BE2C (cell line): ENCODE data around the gene GPR107.

Experiments used
- DNase-seq: peaks from one replicate; pipeline ENCODE4 v3.0.0-alpha.2; 2020
- H3K27me3 ChIP-seq: fragments of 250-450 bp; sonication (Bioruptor Pico); 2 replicates; pipeline ENCODE4 v1.5.1; 2020; ENCODE audit warnings: mild to moderate bottlenecking
- H3K36me3 ChIP-seq: fragments of 250-450 bp; sonication (Bioruptor Pico); 2 replicates; pipeline ENCODE4 v1.5.1; 2020; ENCODE audit warnings: mild to moderate bottlenecking
- H3K4me1 ChIP-seq: fragments of 250-450 bp; sonication (Bioruptor Pico); 2 replicates; pipeline ENCODE4 v1.5.1; 2020
- H3K4me3 ChIP-seq: 2 replicates; pipeline ENCODE4 v1.5.1; 2011; ENCODE audit warnings: low read depth, low read length
- H3K9me3 ChIP-seq: fragments of 250-450 bp; sonication (Bioruptor Pico); 2 replicates; pipeline ENCODE4 v1.5.1; 2020
- TF ChIP-seq, protein P1 (sequence below): IDR thresholded peaks from 2 replicates; pipeline ENCODE4 v1.5.1; 2012; ENCODE audit warnings: mild to moderate bottlenecking, low read depth, low read length

GPR107 gene

DNA sequence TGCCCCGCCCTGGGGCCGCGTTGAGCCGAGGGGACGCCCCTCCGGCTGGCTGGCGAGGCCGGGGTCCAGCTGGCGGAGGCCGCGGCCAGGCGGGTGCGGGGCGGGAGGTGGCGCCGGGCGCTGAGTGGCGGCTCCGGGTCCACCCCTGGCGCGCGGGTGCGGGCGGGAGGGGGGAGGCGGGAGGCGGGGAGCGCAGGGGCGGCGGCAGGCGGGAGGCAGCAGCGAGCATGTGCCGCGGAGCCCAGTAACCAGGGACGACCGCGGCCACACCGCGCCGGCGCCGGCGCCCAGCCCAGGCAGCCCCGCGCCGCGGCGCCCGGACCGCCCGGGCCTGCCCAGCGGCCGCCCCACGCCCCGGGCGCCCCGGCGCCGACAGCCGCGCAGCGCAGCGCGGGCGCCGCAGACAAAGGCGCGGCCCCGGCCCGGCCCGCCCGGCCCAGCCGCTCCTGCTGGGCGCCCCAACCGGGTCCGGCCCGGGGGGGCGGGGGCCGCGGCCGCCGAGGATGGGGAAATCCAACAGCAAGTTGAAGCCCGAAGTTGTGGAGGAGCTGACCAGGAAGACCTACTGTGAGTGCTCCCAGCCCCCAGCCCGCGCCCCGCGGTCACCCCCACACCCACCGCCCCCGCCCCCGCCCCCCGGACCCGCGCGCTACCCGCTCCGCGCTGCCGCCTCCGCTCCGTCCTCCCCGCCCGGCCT, 118.6 kb downstream of the GPR107 start, which contains the start of gene NCS1:
Gene NCS1, plus strand, starts transcription at position 244 of the 697 bp plus-strand sequence. Its CDS starts 260 bp downstream, at position 504.
- H3K27me3 ChIP-seq, result no peaks in the 10 kb centered on the region
- H3K9me3 ChIP-seq, result no peaks in the 10 kb centered on the region; the same call in 1 of the 2 replicates
- DNase-seq, result peak; percentile 90
- H3K4me1 ChIP-seq, result peaks cover 9% of the 10 kb centered on the region
- TF ChIP-seq, protein P1, sequence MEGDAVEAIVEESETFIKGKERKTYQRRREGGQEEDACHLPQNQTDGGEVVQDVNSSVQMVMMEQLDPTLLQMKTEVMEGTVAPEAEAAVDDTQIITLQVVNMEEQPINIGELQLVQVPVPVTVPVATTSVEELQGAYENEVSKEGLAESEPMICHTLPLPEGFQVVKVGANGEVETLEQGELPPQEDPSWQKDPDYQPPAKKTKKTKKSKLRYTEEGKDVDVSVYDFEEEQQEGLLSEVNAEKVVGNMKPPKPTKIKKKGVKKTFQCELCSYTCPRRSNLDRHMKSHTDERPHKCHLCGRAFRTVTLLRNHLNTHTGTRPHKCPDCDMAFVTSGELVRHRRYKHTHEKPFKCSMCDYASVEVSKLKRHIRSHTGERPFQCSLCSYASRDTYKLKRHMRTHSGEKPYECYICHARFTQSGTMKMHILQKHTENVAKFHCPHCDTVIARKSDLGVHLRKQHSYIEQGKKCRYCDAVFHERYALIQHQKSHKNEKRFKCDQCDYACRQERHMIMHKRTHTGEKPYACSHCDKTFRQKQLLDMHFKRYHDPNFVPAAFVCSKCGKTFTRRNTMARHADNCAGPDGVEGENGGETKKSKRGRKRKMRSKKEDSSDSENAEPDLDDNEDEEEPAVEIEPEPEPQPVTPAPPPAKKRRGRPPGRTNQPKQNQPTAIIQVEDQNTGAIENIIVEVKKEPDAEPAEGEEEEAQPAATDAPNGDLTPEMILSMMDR, result no peak
- H3K4me3 ChIP-seq, result peak within 1 kb of the TSS; percentile 89
- peaks cover 33% of the 10 kb centered on the region for H3K36me3 ChIP-seq

DNA sequence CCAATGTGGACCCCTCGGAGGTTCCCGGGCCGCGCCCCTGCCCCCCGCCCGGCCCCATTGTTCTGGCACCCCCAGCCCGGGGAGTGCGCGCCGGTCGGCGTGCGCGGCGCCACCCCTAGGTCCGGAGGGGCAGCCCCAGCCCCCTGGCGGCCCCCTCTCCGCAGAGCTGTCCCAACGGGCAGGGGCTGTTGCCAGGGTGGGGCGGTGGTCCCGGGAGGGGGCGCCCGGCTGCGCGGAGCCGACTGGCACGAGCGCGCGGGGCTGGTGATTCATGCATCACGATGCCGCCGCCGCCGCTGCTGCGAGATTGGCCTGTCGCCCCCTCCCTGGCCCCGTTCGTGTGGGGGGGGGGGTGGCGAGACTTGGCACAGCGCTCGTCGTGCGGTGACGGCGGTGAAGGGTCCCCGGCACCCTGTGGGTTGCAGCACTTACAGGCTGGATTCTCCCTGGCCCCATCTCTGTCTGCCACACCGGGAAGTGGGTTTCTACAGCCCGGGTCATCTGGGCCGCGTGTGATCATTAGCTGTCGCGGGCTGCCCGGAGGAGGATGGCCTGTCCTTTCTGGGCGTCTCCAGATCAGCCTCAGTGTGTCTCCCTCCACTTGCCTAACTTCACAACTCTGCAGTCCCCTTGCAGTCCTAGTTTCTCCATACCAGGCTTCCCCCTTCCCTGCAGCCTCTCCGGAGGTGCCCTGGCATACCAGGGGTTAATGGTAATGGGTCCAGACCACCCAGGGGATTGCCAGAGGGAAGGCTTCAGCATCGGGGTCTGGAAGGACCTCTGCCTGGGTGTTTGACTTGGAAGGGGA, 119.4 kb downstream of the GPR107 start:
- H3K9me3 ChIP-seq, result no peaks in the 10 kb centered on the region; the same call in 1 of the 2 replicates
- peaks cover 38% of the 10 kb centered on the region for H3K36me3 ChIP-seq
- TF ChIP-seq, protein P1, result no peak
- peaks cover 9% of the 10 kb centered on the region for H3K4me1 ChIP-seq
- H3K4me3 ChIP-seq, result peak overlapping the region; percentile 89
- no peaks in the 10 kb centered on the region for H3K27me3 ChIP-seq
- peak; percentile 66 for DNase-seq

DNA sequence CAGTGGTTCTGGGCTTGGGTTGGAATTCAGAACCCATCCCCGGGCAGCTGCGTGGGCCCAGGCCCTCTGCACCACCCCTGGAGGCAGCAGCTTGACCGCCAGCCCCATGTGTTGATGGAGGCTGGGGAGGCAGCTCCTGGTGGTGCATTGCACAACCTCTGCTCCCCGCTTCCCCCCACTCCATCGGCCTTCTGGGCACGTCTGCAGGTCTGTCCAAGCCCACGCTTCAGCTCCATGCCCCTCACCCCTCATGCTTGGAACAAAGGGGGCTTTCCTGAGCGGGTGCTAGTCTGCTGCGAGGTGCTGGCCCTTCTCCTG, 119.9 kb downstream of the GPR107 start:
- no peaks in the 10 kb centered on the region for H3K27me3 ChIP-seq
- no peaks in the 10 kb centered on the region; the same call in 1 of the 2 replicates for H3K9me3 ChIP-seq

DNA sequence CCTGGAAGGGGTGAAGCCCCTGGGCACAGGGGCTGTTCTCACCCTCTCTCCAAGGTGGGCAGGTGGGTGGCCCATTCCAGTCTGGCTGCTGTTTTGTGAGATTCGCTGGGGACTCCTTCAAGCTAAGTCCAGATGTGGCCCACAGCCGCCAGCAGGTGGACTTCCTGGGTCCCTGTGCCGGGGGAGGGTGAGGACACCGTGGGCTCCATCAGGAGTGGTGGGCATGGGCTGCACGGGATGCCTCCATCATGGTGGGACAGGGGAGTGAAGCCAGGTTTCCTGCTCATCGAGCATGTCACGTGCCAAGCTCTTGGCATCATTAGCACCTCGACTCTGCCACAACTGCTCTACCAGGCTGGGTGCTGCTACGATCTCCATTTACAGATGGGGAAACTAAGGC, 120.3 kb downstream of the GPR107 start:
- H3K27me3 ChIP-seq, result no peaks in the 10 kb centered on the region
- peak overlapping the region; percentile 89 for H3K4me3 ChIP-seq
- peaks cover 9% of the 10 kb centered on the region for H3K4me1 ChIP-seq

More for the DNA sequence above, 119.9 kb downstream of the GPR107 start:
- TF ChIP-seq, protein P1, result no peak
- Histone ChIP-seq H3K4me1 (peaks cover 9% of the 10 kb centered on the region), H3K36me3 (peaks cover 38% of the 10 kb centered on the region), H3K4me3 (peak overlapping the region; percentile 89)
- no peak for DNase-seq

DNA sequence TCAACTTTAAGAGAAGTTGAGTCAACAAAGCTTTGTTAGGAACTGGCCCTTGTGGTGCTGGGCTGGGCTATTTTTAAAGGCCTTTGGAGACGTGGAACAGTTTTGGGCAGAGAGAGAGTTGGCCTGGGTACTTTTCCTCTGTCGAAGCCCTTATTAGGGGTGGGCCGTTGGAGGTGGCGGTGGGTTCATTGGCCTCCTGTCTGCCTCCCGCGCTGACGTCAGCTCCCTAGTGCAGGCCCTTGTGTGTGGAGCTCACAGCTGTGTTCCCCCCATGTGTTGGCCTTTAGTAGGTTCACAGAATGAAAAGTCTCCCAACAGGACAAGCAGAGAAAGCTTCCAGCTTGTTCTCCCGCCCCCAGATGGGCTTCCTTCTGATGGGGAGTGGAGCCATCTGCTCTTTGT, 121.2 kb downstream of the GPR107 start:
- no peak for DNase-seq
- H3K36me3 ChIP-seq, result peaks cover 41% of the 10 kb centered on the region
- TF ChIP-seq, protein P1, result no peak
- H3K9me3 ChIP-seq, result no peaks in the 10 kb centered on the region; the same call in 1 of the 2 replicates
- no peak overlapping the region for H3K4me3 ChIP-seq
- H3K4me1 ChIP-seq, result peaks cover 9% of the 10 kb centered on the region
- H3K27me3 ChIP-seq, result no peaks in the 10 kb centered on the region

More for the DNA sequence above, 120.3 kb downstream of the GPR107 start:
- DNase-seq, result no peak
- peaks cover 38% of the 10 kb centered on the region for H3K36me3 ChIP-seq
- H3K9me3 ChIP-seq, result no peaks in the 10 kb centered on the region; the same call in 1 of the 2 replicates
- TF ChIP-seq, protein P1, result peak; percentile 1; the same call in 1 of the 2 replicates
